PC-9 (cell line): ENCODE results near the gene GLRA3. TPM values are rescaled to one million over a fixed set of nuclear protein-coding genes. Genes with fewer than 3 reads are reported as not detected.

Experiments
- BruUV-seq: library from RNA; stranded (reverse); fragments of 400-500 nt; replicated peaks from 2 replicates; lab custom pipeline; 2021; lab: Mats Ljungman, UMichigan
- CTCF ChIA-PET: fragments of 300-600 bp; sonication (Branson Sonifier 250); formaldehyde crosslinking; loops from one replicate; lab custom pipeline; 2022; ENCODE audit warnings: antibody characterized with exemption; lab: Charles Lee
- POLR2A ChIA-PET: fragments of 300-600 bp; sonication (Branson Sonifier 250); formaldehyde crosslinking; loops from one replicate; lab custom pipeline; 2022; ENCODE audit warnings: antibody characterized with exemption; ENCODE audit not compliant: unreplicated experiment; lab: Charles Lee
- DNase-seq, 2 experiments: peaks; one replicate each; pipeline versions ENCODE4 v3.0.0 to v3.0.0-alpha.2; 2015 to 2022; ENCODE audit warnings: mixed read lengths in 1 of 2
- H2AFZ ChIP-seq: fragments of 200-600 bp; sonication (generic); 2 replicates; pipeline ENCODE4 v1.8.1; 2017; ENCODE audit warnings: antibody characterized with exemption
- H3F3A ChIP-seq: fragments of 200-600 bp; sonication (generic); 2 replicates; pipeline ENCODE4 v1.8.1; 2017; ENCODE audit warnings: antibody characterized with exemption, mild to moderate bottlenecking, low read depth; ENCODE audit not compliant: insufficient read depth
- H3K27ac ChIP-seq: fragments of 200-600 bp; sonication (generic); 2 replicates; pipeline ENCODE4 v1.6.1; 2016; ENCODE audit warnings: mixed run types
- H3K27me3 ChIP-seq: fragments of 200-600 bp; sonication (generic); 2 replicates; pipeline ENCODE4 v1.6.1; 2016; ENCODE audit warnings: low read depth, mixed run types; ENCODE audit not compliant: insufficient read depth
- H3K36me3 ChIP-seq: fragments of 200-600 bp; sonication (generic); 2 replicates; pipeline ENCODE4 v1.6.1; 2016; ENCODE audit warnings: low read depth, mixed run types
- H3K4me1 ChIP-seq: fragments of 200-600 bp; sonication (generic); replicated peaks from 2 replicates; pipeline ENCODE4 v1.6.1; 2016; ENCODE audit warnings: mixed run types; ENCODE audit not compliant: insufficient read depth
- H3K4me2 ChIP-seq: fragments of 200-600 bp; sonication (generic); 2 replicates; pipeline ENCODE4 v1.6.1; 2017; ENCODE audit warnings: mixed run types
- H3K4me3 ChIP-seq: fragments of 200-600 bp; sonication (generic); 2 replicates; pipeline ENCODE4 v1.6.1; 2016; ENCODE audit warnings: mixed run types
- H3K79me2 ChIP-seq: fragments of 200-600 bp; sonication (generic); 2 replicates; pipeline ENCODE4 v1.6.1; 2017; ENCODE audit warnings: low read depth, mixed run types
- H3K9me2 ChIP-seq: fragments of 200-600 bp; sonication (generic); 2 replicates; pipeline ENCODE4 v1.8.1; 2017; ENCODE audit warnings: mild to moderate bottlenecking; ENCODE audit not compliant: insufficient read depth
- H3K9me3 ChIP-seq: fragments of 200-600 bp; sonication (generic); 2 replicates; pipeline ENCODE4 v1.8.1; 2016; ENCODE audit warnings: low read depth; ENCODE audit not compliant: insufficient read depth
- H4K20me1 ChIP-seq: fragments of 200-600 bp; sonication (generic); 2 replicates; pipeline ENCODE4 v1.8.1; 2017; ENCODE audit not compliant: insufficient read depth
- EZH2 ChIP-seq: fragments of 200-600 bp; sonication (generic); IDR thresholded peaks from 2 replicates; pipeline ENCODE4 v1.8.0; 2017; ENCODE audit warnings: antibody characterized with exemption, low read depth
- intact Hi-C: fragments of 100-400 bp; cut with micrococcal nuclease; formaldehyde crosslinking; loops from one replicate; pipeline ENCODE4 v1.10.0; 2022; ENCODE audit not compliant: unreplicated experiment
- total RNA-seq: library from RNA; stranded (reverse); gene quantifications from 2 replicates; pipeline ENCODE4 v1.2.3, GENCODE V29; 2021
- TF ChIP-seq, protein P1 (sequence below): fragments of 200-600 bp; sonication (generic); conservative IDR thresholded peaks from 2 replicates; pipeline ENCODE4 v1.6.1; 2017; ENCODE audit warnings: mixed run types, antibody characterized with exemption, mild to moderate bottlenecking, moderate library complexity

GLRA3 gene
- total RNA-seq, 1 experiment from 2014 or later = 0.39 TPM

DNA sequence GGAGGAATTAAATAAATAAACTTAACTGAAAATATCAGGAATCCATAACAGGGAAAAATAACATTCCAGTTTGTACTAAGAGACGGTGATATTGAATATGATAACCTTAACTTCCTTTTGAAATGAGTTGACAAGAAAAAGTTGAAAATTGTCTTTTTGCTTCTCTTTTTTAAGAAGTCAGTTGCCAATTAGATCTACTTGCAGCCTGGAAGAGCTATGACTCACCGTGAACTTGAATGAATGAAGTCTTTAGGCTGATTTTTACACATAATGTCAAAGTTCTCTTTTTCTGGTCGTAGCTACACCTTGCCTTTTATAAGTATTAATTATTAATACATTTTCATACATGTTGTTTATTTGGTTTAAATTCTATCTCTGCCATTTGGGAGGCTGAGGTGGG, 212.4 kb downstream of the GLRA3 start:
- DNase-seq = no peak
- H3K4me3 ChIP-seq = no peak overlapping the region
- CTCF ChIA-PET = no interaction called here
- H3K79me2 ChIP-seq = no peaks in the 10 kb centered on the region
- H3K4me1 ChIP-seq = no peaks in the 10 kb centered on the region
- no peak overlapping the region for H3K4me2 ChIP-seq
- no peak overlapping the region for H2AFZ ChIP-seq
- TF ChIP-seq EZH2 = no peak
- TF ChIP-seq, protein P1, sequence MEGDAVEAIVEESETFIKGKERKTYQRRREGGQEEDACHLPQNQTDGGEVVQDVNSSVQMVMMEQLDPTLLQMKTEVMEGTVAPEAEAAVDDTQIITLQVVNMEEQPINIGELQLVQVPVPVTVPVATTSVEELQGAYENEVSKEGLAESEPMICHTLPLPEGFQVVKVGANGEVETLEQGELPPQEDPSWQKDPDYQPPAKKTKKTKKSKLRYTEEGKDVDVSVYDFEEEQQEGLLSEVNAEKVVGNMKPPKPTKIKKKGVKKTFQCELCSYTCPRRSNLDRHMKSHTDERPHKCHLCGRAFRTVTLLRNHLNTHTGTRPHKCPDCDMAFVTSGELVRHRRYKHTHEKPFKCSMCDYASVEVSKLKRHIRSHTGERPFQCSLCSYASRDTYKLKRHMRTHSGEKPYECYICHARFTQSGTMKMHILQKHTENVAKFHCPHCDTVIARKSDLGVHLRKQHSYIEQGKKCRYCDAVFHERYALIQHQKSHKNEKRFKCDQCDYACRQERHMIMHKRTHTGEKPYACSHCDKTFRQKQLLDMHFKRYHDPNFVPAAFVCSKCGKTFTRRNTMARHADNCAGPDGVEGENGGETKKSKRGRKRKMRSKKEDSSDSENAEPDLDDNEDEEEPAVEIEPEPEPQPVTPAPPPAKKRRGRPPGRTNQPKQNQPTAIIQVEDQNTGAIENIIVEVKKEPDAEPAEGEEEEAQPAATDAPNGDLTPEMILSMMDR = no peak
- no TSS peak for BruUV-seq
- POLR2A ChIA-PET = no interaction called here
- no peaks in the 10 kb centered on the region for H3K9me2 ChIP-seq
- no peaks in the 10 kb centered on the region for H3K36me3 ChIP-seq
- H3F3A ChIP-seq = no peaks in the 10 kb centered on the region
- intact Hi-C loops = no loop called here
- H3K9me3 ChIP-seq = no peaks in the 10 kb centered on the region
- no peaks in the 10 kb centered on the region for H3K27me3 ChIP-seq
- no peak overlapping the region for H3K27ac ChIP-seq
- no peaks in the 10 kb centered on the region for H4K20me1 ChIP-seq

DNA sequence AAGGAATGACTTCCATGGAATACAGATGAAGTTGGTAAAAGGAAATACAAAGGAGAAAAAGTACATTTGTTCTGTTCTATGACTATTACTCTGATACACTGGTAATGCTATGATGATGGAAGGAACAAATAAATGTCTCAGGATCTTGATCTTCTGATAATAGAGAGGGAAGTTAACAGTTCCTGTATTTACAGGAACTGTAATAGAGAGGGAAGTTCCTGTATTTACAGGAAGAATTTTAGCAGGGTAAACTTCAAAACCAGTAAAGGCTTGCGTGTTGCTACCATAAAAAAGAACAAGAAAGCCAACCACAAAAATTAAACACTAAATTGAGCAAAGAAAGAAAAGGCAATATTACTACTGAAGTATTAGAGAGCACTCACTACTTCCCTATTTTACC, 215.1 kb downstream of the GLRA3 start:
- intact Hi-C loops = no loop called here
- TF ChIP-seq, protein P1 = no peak
- TF ChIP-seq EZH2 = no peak
- H3K27ac ChIP-seq = no peak overlapping the region

DNA sequence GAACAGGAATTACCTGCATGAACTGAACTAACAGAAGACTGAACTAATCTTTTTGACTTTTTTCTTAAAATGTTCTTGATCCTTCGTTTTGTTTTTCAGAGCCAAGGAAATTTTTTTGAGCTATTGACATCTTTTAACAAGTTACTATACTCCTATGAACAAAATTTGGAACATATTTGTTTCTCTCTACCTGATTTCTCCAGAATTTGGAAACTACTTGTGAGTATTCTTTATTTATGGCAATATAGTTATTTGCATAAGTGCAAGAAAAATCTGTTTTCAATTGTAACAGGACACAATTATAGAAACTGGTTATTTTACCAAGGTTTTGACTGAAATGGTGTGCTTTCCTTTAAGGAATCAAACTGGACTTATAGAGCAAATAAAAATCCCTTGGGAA, 217.3 kb downstream of the GLRA3 start:
- ChIA-PET CTCF (no interaction called here), POLR2A (no interaction called here)
- DNase-seq = no peak
- no peaks in the 10 kb centered on the region for H3K27me3 ChIP-seq
- H3K9me2 ChIP-seq = no peaks in the 10 kb centered on the region
- BruUV-seq = no TSS peak
- no peaks in the 10 kb centered on the region for H3F3A ChIP-seq
- TF ChIP-seq, protein P1 = no peak
- TF ChIP-seq EZH2 = no peak
- H3K79me2 ChIP-seq = no peaks in the 10 kb centered on the region
- no peak overlapping the region for H3K27ac ChIP-seq
- H3K9me3 ChIP-seq = no peaks in the 10 kb centered on the region
- intact Hi-C loops = no loop called here
- no peak overlapping the region for H2AFZ ChIP-seq
- H3K4me2 ChIP-seq = no peak overlapping the region
- no peaks in the 10 kb centered on the region for H4K20me1 ChIP-seq
- no peaks in the 10 kb centered on the region for H3K4me1 ChIP-seq
- H3K36me3 ChIP-seq = no peaks in the 10 kb centered on the region
- no peak overlapping the region for H3K4me3 ChIP-seq

More for the DNA sequence above, 215.1 kb downstream of the GLRA3 start:
- Histone ChIP-seq H3K9me2 (no peaks in the 10 kb centered on the region), H3F3A (no peaks in the 10 kb centered on the region), H4K20me1 (no peaks in the 10 kb centered on the region), H3K79me2 (no peaks in the 10 kb centered on the region), H3K4me3 (no peak overlapping the region), H3K9me3 (no peaks in the 10 kb centered on the region), H3K4me2 (no peak overlapping the region), H3K27me3 (no peaks in the 10 kb centered on the region), H3K4me1 (no peaks in the 10 kb centered on the region), H2AFZ (no peak overlapping the region), H3K36me3 (no peaks in the 10 kb centered on the region)
- CTCF ChIA-PET = no interaction called here
- DNase-seq = no peak
- POLR2A ChIA-PET = no interaction called here
- no TSS peak for BruUV-seq
